GM20431 (cell line): Measurements from ENCODE around the gene ALDH3A1.

Source experiments
- in situ Hi-C: fragments of 300-500 bp; cut with MseI, MboI; formaldehyde crosslinking; loops from one replicate; pipeline ENCODE4 v1.15.0; 2020; ENCODE audit warnings: low sequenced_read_pairs; ENCODE audit not compliant: unreplicated experiment

Gene ALDH3A1

DNA sequence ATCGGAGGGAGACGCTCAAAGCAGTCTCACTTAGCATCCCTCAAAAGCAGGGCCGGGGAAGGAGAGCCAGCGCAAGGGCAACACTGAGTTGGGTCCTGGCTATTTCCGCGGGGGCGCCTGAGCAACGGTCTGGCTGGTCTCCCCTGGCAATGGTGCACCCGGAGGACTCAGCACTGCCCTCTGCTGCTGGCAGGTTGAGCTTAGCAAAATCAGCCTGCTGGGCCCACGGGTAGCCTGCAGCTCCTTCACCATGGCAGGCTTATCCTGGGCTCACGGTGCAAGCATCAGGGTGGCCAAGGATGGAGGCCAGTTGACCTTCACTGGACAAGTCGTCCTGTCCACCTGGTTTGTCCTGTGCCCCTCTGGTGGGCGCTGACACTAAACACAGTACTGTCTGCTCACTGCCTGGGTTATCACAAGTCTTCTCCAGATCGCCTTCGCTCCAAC is 14.4 kb upstream of the ALDH3A1 start:
- in situ Hi-C loops, result loop anchor here (10.0 kb wide), 1 partner anchor 248 kb away; no protein-coding TSS in a partner anchor

DNA sequence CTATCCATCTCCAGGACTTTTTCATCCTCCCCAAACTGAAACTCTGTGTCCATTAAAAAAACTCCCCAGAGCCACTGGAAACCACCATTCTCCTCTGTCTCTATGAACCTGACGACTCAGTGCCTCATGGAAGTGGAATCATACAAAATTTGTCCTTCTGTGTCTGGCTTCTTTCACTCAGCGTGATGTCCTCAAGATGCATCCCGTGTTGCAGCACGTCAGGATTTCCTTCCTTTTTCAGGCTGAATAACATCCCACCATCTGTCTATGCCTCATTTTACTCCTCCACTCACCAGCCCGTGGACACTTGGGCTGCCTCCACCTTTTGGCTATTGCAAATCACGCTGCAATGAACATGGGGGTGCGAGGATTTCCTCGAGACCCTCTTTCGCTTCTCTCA is 12.6 kb upstream of the ALDH3A1 start:
- in situ Hi-C loops, result loop anchor here (10.0 kb wide), 1 partner anchor 246 kb away; no protein-coding TSS in a partner anchor

DNA sequence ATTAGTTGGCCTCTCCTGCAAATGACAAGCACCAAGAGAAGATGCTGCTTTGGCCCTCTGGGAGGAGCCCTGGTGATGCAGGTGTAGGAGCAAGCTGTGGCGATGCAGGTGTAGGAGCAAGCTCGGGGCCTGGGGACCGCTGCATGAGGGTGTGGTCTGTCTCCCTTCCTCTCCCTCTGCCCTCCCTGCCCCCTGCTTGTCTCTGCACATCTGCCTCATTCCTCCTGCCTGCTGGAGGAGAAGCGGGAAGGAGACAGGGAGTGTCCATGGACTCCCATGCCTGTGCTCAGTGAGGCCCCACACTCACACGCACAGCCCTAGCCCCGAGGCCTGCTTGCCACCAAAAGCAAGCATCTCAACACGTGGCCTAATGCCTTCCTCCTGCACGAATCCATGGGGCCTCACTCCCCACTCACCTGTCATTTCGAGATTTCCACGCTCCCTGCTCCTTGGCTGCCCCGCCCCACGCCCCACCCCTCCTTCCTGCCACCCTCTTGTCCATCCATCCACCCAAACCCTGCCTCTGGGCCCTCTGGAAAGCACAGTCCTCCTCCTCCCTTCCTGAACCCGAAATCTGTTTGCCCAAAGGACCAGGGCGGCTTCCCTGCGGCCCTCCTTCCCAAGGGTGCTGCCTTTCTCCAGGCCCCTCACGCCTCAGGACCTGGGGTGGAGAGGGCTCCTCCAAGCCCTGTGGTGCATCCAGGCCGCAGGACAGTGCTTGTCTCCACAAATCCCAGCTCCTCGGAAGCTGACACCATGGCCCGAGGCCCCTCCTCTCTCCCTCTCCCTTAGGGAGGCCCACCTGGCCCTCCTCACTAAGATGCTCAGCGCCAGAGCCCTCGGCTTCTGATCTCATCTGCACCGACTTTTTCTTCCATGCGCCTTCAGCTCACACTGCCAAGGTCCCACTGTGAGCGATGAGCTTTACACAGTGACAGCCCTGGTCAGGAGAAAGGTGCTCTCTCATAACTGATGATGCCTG is 11.8 kb upstream of the ALDH3A1 start:
- in situ Hi-C loops, result loop anchor here (10.0 kb wide), 1 partner anchor 245 kb away; no protein-coding TSS in a partner anchor

- in situ Hi-C loops, result no loop called here
These were observed 9.6 kb upstream of the ALDH3A1 start for GRCh38 chr17:19757536-19758180.

DNA sequence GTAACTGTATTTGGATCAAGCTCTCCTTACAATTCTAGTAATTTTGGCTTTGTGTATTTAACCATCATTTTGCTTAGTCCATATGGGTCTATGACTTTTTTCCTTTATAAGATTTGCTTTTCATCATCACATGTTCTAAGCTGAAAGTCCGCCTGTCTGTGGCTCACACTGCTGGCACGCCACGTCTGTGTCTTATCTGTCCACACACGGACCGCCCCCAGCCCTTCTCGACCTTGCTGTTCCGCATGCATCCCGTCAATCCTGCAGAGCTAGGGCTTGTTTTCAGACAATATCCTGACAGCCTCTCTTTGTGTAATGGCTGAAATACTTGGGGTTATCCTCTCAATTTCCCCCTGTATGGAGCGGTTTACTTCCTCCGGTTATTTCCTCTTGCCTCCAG is 8.4 kb upstream of the ALDH3A1 start:
- in situ Hi-C loops, result no loop called here

DNA sequence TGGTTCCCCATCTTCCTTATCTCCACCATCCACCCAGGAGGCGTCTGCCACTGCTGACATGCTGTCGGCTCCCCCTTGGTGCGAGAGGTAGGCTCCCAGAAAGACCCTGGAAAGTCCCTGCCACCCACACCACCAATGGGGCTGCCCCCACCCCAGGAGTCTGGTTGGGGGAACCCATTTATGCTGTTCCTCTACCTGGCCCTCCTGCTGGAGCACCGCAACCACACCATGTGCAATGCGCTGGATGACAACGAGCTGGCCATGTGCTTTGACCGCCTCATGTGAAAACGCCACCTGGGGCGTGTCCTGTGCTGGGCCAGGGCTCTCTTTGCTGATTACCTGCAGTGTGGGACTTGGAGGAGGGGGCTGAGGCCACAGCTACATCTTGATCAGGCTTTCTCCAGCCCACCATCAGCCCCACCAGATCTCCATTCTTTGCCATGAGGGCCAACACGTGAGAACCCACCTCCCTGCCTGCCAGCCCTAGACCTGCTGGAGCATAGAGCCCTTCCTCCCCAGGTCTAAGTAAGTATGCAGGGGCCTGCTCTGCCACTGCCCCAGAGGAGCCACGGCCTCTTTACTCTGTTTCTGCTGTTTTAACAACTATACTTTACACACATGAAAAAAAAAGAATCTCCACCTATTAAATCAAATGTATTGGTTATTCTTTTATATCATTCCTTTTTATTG is 7.9 kb upstream of the ALDH3A1 start:
- in situ Hi-C loops, result no loop called here

DNA sequence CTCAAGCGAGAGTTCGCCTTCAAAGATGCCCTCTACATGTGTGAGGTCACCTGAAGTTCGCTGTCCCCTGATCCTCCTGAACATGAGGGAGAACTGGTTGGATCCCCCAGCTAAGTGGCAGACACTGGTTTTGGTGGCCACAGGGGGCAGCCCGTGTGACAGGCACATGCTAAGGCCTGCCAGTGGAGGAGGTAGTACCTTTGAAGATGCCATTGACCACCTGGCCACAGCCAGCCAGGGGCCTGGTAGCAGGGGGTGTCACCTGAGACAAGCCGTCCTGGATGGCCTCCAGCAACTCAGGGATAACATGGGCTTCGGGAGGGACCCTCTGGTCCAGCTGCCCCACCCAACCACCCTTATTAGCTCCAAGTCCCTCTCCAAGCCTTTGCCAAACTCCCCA is 7.3 kb upstream of the ALDH3A1 start:
- in situ Hi-C loops, result no loop called here

DNA sequence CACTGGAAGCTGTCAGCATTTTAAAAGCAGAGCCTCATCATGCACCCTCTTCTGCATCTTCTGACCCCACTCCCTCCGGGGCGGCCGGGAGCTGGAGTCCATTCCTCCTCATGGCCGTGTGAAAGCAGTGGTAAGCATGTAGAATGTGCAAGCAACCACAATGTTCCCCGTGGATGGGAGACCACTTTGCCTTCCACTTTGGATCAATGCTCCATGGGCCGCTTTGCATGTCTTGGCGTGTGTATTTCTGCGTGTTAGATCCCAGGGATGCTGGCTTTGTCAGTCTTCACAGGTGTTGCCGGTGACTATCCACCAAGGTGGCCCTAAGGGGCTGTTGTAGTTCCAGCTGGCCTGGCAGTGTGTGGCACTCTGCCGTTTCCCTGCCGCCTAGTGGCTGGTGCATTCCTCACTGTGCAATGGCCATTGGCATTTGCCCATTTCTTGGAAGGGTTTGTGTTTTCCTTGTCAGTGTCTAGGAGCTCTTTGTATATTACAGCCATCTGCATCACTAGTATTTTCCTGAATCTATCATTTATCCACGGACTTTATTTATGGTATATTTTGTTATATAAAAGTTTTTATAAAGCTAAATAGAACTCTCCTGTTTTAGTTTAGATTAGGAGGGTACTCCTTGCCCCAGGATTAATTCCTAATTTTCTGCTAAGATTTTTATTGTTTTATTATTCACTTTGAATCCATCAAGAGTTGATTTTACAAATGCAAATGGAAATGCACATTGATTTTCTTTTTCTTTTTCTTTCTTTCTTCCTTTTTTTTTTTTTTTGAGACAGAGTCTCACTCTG is 5.8 kb upstream of the ALDH3A1 start:
- in situ Hi-C loops, result no loop called here

DNA sequence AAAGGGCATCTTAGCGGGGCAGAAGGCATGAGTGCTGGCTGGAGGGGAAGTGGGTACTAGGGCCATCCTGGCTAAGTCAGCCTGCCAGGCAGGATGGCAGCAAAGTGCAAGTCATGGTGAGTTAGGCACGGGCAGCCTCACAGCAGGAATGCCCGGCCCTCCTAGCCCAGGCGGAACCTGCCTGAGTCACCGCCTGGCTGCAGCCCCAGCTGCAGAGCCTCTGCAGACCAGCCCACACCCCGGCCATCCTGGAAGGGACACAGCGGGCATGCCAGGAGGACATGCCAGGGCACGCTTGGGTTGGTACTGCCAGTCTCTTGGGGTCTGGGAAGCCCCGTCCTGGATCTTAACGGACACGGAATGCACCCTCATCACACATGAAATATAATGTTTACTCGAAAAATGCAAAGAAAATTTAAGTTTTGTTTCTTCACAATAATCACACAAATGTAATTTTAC is 5.0 kb upstream of the ALDH3A1 start:
- in situ Hi-C loops, result no loop called here

GRCh38 chr17:19752216-19753050 is 4.3 kb upstream of the ALDH3A1 start:
- in situ Hi-C loops, result no loop called here

DNA sequence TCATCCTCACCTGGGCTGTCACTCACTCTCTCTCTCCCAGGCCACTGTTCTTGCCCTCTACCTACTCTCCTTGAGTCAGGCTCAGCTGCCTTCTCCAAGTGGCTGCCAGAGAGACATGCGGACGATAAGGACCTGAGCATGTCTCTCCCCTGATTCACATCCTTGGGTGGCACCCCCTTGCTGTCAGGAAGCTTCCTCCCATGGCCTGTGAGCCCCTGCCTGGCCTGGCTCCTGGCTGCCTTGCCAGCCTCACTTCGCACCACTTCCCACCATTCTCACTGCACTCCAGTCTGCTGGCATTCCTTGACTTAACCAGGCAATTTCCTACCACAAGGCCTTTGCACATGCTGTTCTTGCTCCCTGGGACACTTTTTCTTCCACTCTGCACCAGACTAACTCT is 2.7 kb upstream of the ALDH3A1 start:
- in situ Hi-C loops, result no loop called here

DNA sequence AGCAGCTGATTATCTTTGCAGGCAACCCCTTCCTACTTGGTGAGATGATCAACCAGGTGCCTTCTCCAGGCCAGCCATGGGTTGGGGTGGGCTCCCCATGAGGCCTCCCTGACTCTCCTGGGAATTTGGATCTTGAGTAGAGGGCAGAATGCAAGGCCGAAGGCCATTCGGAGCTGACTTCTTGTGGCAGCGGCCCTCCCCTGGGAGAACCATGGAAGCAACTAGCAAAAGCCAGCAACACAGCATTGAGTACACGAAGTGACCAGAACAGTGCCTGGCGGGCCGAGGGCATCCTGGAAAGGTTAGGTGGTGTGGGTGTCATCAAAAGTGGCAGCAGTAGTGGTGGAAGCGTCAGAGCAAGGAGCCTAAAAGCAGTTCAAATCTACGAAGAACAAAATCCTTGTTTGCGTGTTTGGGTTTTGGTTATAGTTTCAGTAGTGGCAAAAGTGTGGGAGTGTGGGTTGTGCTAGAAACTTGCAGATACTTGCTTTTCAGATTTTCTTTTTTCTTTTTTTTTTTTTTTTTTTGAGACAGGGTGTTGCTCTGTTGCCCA is 2.0 kb upstream of the ALDH3A1 start:
- in situ Hi-C loops, result no loop called here

GRCh38 chr17:19748807-19749193 is 702 bp upstream of the ALDH3A1 start:
- in situ Hi-C loops, result no loop called here

DNA sequence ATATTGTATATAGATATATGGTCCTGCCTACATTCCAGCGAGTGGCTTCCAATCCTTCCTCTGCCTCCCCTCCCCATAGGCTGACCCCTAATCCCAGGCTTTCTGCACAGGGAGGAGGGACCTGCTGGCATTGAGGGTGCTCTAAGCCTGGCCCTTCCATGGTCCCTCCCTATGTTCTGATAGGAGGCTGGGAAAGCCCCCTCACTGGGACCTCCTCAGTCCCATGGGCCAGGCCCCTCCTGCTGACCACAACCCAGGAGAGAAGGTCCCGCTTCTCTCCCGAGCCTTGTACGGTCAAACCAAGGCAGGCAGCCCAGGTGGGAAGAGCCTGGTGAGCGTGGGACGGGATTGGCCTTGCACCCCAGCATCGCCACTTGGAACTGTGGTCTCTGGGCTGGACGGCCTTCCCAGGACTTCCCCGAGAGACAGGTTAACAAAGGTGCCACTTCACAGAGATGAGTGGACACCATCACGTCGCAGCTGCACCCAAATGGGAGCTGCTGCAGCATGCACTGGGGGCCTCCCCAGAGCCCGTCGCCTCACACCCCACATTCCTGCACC is 859 bp downstream of the ALDH3A1 start:
- in situ Hi-C loops, result no loop called here

GRCh38 chr17:19746517-19746916 is 1.6 kb downstream of the ALDH3A1 start:
- in situ Hi-C loops, result no loop called here

DNA sequence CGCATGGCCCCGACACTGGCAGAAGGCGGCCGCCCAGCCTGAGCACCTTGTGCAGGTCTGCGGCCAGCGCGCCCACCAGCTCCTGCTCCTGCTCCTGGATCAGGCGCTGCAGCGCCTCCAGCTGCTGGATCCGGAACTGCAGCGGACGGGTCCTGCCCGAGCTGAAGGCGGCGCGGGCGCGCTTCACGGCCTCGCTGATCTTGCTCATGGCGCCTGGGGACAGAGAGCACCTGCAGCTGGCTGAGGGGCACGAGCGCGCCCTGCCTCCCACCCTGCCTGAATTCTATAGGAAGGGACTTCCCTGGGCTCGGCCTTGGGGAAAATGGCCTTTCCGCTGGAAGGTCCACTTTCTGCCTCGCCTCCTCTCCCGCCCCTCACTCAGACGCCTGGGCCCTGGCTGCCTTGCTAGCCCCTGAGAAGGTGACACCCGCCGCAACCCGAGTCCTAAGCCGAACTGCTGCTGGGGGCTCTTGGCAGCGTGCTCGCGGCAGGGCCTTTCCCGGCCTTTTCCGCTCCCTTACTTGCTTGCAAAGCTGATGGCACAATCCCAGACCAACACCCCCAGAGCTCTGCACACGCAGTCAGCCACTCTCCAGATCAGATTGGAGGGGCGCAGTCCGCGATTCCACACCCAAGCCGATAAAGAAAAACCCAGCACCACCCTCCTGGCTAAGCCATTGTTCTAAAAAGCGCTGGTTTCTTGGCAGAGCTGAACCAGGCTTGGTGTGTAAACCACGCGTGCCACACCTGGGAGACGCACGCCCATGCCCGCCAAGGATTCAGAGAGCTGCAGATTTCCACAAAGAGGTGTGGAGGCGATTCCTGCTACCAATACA is 3.0 kb downstream of the ALDH3A1 start:
- in situ Hi-C loops, result no loop called here

DNA sequence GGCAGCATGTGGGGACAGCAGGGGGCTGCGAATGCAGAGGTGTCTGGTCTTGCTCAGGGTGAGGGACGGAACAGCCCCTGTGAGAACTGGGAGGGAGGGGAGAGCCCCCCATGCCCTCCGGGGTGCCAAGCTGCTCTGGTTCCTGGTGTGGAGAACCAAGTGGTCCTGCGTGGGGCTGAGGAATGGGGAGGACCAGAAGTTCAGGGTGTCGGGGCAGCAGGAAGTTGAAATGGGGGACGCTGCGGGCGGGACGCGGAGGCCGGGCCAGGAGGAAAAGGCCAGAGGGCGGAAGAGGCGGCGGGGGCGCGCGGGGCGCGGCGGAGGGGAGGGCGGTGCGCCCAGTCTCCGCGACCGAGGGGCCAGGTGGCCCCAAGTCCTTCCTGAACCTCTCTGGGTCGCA is 3.6 kb downstream of the ALDH3A1 start:
- in situ Hi-C loops, result no loop called here
